ENCODE results near the gene FOXP1. TPM values are rescaled to one million over a fixed set of nuclear protein-coding genes. Genes with fewer than 3 reads are reported as not detected.

Gene FOXP1
- total RNA-seq, 2 experiments from 2014 or later: 493 to 508 TPM

DNA sequence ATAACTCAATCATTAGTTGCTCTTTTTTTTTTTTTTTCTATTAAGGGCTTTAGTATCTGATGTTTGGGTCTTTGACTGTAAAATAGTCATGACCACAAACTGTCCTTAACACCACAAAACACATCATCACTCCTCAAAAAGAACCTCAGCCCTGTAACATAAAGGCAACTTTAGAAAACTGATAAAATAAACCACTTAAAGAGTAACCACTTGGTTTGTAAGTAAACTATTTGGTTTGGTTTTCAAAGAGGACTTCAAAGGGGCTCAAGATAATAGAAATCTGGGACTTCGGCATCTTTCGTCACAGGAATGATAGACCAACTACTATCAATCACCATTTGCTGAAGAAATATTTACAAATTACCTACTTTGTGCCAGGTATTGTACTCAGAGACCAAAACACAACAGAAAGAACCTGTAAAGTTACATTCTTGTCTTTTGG is 167.8 kb downstream of the FOXP1 start:
- Mint-ChIP-seq H3K4me1 (ENCODE audit: low read depth) (peaks cover 91% of the 10 kb centered on the region), H3K4me3 (peak overlapping the region; percentile 23), H3K36me3 (ENCODE audit: low read depth) (peaks cover 10% of the 10 kb centered on the region), H3K9me3 (no peaks in the 10 kb centered on the region), H3K27ac (peak overlapping the region; percentile 91), H3K27me3 (no peaks in the 10 kb centered on the region)
- H3K4me1 ChIP-seq (ENCODE audit: insufficient read depth, low read length): peaks cover 36% of the 10 kb centered on the region
- ATAC-seq (ENCODE audit: poor library complexity) (peak; percentile 37), DNase-seq (peak in 3 of 14 experiments; percentile 47 to 73 (median 59))
- ChIA-PET POLR2A (interaction anchor here (1.2 to 2.1 kb wide), 3 partner anchors 10 to 81 kb away, joined by 3 to 8 read pairs (median 7); no protein-coding TSS in a partner anchor), CTCF (interaction anchor here (1.1 to 1.6 kb wide), 4 partner anchors 17 to 81 kb away, joined by 3 to 7 read pairs (median 3); no protein-coding TSS in a partner anchor)
- intact Hi-C loops (cut with DNase I, micrococcal nuclease): loop anchor here in 1 of 2 experiments (2.0 to 5.0 kb wide), 3 partner anchors 15 to 37 kb away; no protein-coding TSS in a partner anchor
- H3K36me3 ChIP-seq (ENCODE audit: insufficient read depth, low read length): no peaks in the 10 kb centered on the region
- peak overlapping the region; percentile 25 to 42 for H3K27ac ChIP-seq (ENCODE audit: low read depth in 1 of 2, low read length in 2 of 2)
- H3K27me3 ChIP-seq (ENCODE audit: control insufficient read depth in 1 of 2, insufficient read depth in 2 of 2, low read length in 2 of 2): no peaks in the 10 kb centered on the region
- H3K4me3 ChIP-seq (ENCODE audit: low read length): no peak overlapping the region
- H3K9me3 ChIP-seq (ENCODE audit: control insufficient read depth in 1 of 2, insufficient read depth in 1 of 2, low read length in 2 of 2): no peaks in the 10 kb centered on the region
- TF ChIP-seq, protein P1, sequence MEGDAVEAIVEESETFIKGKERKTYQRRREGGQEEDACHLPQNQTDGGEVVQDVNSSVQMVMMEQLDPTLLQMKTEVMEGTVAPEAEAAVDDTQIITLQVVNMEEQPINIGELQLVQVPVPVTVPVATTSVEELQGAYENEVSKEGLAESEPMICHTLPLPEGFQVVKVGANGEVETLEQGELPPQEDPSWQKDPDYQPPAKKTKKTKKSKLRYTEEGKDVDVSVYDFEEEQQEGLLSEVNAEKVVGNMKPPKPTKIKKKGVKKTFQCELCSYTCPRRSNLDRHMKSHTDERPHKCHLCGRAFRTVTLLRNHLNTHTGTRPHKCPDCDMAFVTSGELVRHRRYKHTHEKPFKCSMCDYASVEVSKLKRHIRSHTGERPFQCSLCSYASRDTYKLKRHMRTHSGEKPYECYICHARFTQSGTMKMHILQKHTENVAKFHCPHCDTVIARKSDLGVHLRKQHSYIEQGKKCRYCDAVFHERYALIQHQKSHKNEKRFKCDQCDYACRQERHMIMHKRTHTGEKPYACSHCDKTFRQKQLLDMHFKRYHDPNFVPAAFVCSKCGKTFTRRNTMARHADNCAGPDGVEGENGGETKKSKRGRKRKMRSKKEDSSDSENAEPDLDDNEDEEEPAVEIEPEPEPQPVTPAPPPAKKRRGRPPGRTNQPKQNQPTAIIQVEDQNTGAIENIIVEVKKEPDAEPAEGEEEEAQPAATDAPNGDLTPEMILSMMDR (IDR thresholded peaks at IDR 0.05): no peak

DNA sequence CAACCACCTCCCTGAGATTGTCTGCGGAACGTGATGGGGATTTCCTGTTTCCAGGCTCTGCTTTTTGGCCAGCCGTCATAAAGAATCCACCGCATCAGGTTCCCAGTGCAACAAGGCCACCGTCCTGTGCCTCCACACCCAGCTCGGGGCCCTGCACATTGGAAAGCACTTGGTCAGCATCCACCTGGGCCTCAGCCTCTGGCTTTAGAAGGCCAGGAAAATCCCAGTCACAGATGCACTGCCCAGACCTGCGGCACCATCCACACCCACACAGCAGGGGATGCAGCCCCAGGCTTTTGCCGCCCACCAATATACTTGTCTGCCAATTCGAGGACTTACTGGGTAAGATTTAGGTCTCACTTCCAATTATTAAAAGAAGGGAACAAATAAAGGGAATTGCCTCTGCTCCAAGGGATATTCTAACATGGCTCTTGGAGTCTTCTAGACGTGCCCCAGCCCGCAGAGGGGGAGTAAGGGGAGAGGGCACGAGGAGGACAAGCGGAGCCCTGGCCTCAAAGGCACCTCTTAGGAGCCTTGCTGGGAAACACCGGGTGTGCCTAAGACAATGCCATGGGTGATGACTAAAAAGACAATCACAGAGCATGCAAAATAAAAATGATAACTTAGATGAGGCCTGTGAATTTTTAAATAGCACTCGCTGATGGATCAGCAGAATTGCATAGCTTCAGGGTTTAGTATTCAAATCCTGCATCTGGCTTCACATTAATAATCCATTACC is 169.2 kb downstream of the FOXP1 start:
- no peaks in the 10 kb centered on the region for H3K27me3 ChIP-seq (ENCODE audit: control insufficient read depth in 1 of 2, insufficient read depth in 2 of 2, low read length in 2 of 2)
- peaks cover 4% of the 10 kb centered on the region for H3K36me3 ChIP-seq (ENCODE audit: insufficient read depth, low read length)
- H3K27ac ChIP-seq (ENCODE audit: low read depth in 1 of 2, low read length in 2 of 2): no peak overlapping the region
- H3K9me3 Mint-ChIP-seq: no peaks in the 10 kb centered on the region
- H3K27ac Mint-ChIP-seq: peak overlapping the region; percentile 91
- ChIA-PET POLR2A (interaction anchor here (0.8 to 1.2 kb wide), 4 partner anchors 16 to 83 kb away, joined by 3 to 4 read pairs (median 3); no protein-coding TSS in a partner anchor), CTCF (interaction anchor here (0.9 to 1.2 kb wide), 2 partner anchors 27 to 97 kb away, joined by 3 read pairs; no protein-coding TSS in a partner anchor)
- no peaks in the 10 kb centered on the region for H3K9me3 ChIP-seq (ENCODE audit: control insufficient read depth in 1 of 2, insufficient read depth in 1 of 2, low read length in 2 of 2)
- DNase-seq (no peak), ATAC-seq (ENCODE audit: poor library complexity) (no peak)
- H3K36me3 Mint-ChIP-seq (ENCODE audit: low read depth): peaks cover 9% of the 10 kb centered on the region
- peaks cover 38% of the 10 kb centered on the region for H3K4me1 ChIP-seq (ENCODE audit: insufficient read depth, low read length)
- intact Hi-C loops (cut with DNase I, micrococcal nuclease): no loop called here
- H3K4me3 Mint-ChIP-seq: no peak overlapping the region
- H3K4me1 Mint-ChIP-seq (ENCODE audit: low read depth): peaks cover 91% of the 10 kb centered on the region
- no peak overlapping the region for H3K4me3 ChIP-seq (ENCODE audit: low read length)
- no peaks in the 10 kb centered on the region for H3K27me3 Mint-ChIP-seq
- TF ChIP-seq, protein P1 (IDR thresholded peaks at IDR 0.05): no peak

DNA sequence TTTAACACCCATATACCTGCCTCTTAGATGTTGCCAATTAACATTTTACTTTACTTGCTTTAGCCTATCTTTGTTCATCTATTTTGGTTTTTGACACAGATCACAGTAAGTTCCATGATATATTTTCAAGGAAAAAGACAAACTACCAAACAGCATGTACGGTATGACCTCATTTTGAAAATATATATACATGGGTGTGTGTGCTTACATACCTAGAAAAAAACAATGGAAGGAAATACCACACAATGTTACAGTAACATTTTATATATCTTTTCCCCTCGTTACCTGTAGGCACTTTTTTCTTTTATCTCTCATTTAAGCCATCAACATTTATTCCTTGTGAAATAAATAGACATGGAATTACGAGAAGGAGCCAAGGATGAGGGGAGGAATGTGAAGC is 170.0 kb downstream of the FOXP1 start:
- CTCF ChIA-PET: no interaction called here
- no peak overlapping the region for H3K27ac ChIP-seq (ENCODE audit: low read depth in 1 of 2, low read length in 2 of 2)

More for the DNA sequence above, 170.0 kb downstream of the FOXP1 start:
- ATAC-seq (ENCODE audit: poor library complexity) (no peak), DNase-seq (no peak)
- peaks cover 4% of the 10 kb centered on the region for H3K36me3 ChIP-seq (ENCODE audit: insufficient read depth, low read length)
- H3K27ac Mint-ChIP-seq: peak overlapping the region; percentile 91
- TF ChIP-seq, protein P1 (IDR thresholded peaks at IDR 0.05): no peak
- no peak overlapping the region for H3K4me3 Mint-ChIP-seq
- H3K27me3 ChIP-seq (ENCODE audit: control insufficient read depth in 1 of 2, insufficient read depth in 2 of 2, low read length in 2 of 2): no peaks in the 10 kb centered on the region
- H3K4me1 ChIP-seq (ENCODE audit: insufficient read depth, low read length): peaks cover 38% of the 10 kb centered on the region
- peaks cover 93% of the 10 kb centered on the region for H3K4me1 Mint-ChIP-seq (ENCODE audit: low read depth)
- POLR2A ChIA-PET: no interaction called here
- peaks cover 16% of the 10 kb centered on the region for H3K36me3 Mint-ChIP-seq (ENCODE audit: low read depth)
- H3K4me3 ChIP-seq (ENCODE audit: low read length): no peak overlapping the region
- H3K9me3 ChIP-seq (ENCODE audit: control insufficient read depth in 1 of 2, insufficient read depth in 1 of 2, low read length in 2 of 2): no peaks in the 10 kb centered on the region
- H3K9me3 Mint-ChIP-seq: no peaks in the 10 kb centered on the region
- intact Hi-C loops (cut with DNase I, micrococcal nuclease): no loop called here
- H3K27me3 Mint-ChIP-seq: no peaks in the 10 kb centered on the region
